22Rv1 (cell line): ENCODE results near the gene BTBD10.

Experiments used
- ZFX ChIP-seq: fragments of 450-650 bp; IDR thresholded peaks from 2 replicates; pipeline ENCODE4 v1.6.1; 2017; ENCODE audit warnings: antibody characterized with exemption, borderline replicate concordance
- TF ChIP-seq, protein P1 (sequence below): fragments of 450-650 bp; IDR thresholded peaks from 2 replicates; pipeline ENCODE4 v1.5.1; 2017; ENCODE audit warnings: mild to moderate bottlenecking

DNA sequence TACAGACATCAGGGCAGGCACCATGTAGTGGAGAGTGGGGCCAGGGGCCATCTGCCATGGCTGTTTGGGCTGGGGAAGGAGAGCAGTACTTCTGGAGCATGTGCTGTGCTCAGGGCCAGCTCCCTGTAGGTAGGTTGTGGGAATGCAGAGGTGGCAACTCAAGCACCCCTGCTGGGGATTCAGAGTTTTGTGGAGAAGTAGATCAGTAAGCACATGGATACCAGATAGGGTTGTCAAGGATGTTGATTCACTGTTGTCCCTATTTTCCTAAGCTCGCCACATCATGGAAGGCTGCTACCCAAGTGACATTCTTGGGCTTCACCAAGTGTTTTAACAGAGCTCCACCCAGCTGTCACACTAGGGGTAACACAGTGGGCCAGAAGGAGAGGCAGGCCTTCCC, 118.2 kb downstream of the BTBD10 start:
- TF ChIP-seq, protein P1, sequence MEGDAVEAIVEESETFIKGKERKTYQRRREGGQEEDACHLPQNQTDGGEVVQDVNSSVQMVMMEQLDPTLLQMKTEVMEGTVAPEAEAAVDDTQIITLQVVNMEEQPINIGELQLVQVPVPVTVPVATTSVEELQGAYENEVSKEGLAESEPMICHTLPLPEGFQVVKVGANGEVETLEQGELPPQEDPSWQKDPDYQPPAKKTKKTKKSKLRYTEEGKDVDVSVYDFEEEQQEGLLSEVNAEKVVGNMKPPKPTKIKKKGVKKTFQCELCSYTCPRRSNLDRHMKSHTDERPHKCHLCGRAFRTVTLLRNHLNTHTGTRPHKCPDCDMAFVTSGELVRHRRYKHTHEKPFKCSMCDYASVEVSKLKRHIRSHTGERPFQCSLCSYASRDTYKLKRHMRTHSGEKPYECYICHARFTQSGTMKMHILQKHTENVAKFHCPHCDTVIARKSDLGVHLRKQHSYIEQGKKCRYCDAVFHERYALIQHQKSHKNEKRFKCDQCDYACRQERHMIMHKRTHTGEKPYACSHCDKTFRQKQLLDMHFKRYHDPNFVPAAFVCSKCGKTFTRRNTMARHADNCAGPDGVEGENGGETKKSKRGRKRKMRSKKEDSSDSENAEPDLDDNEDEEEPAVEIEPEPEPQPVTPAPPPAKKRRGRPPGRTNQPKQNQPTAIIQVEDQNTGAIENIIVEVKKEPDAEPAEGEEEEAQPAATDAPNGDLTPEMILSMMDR = no peak
- no peak for TF ChIP-seq ZFX
